Endothelial cell of umbilical vein (primary cell): ENCODE measurements around the gene DNAH11. TPM values are rescaled to one million over a fixed set of nuclear protein-coding genes. Genes with fewer than 3 reads are reported as not detected.

Experiments
- BruUV-seq: library from RNA; stranded (reverse); fragments of 400-500 nt; replicated peaks from 2 replicates; lab custom pipeline; 2021; lab: Mats Ljungman, UMichigan
- CTCF ChIA-PET: fragments of 300-600, 350-600 bp; sonication (Branson Sonifier 250); formaldehyde crosslinking; loops from one replicate; lab custom pipeline; 2021; ENCODE audit warnings: antibody characterized with exemption, inconsistent platforms; lab: Charles Lee
- POLR2A ChIA-PET: fragments of 300-600, 350-600 bp; sonication (Branson Sonifier 250); formaldehyde crosslinking; loops from one replicate; lab custom pipeline; 2021; ENCODE audit warnings: antibody characterized with exemption, inconsistent platforms; lab: Charles Lee
- DNase-seq: peaks from one replicate; pipeline ENCODE4 v3.0.0-alpha.2; 2011; ENCODE audit warnings: low read depth, low spot score
- FAIRE-seq: peaks from 2 replicates; lab custom pipeline; 2011; peaks lifted over from hg19 to GRCh38; lab: Jason Lieb, UNC
- H2AFZ ChIP-seq: 2 replicates; pipeline ENCODE4 v1.6.0; 2012; ENCODE audit warnings: low read depth, low read length, control low read depth, inconsistent platforms
- H3K27ac ChIP-seq: 2 replicates; pipeline ENCODE4 v1.5.1; 2011; ENCODE audit warnings: low read depth, mild to moderate bottlenecking, control low read depth, low read length, moderate library complexity; ENCODE audit not compliant: insufficient read depth
- H3K27me3 ChIP-seq, 2 experiments: 2 replicates each; pipeline versions ENCODE4 v1.6.0 to v1.6.1; 2011; ENCODE audit warnings: low read length in 2 of 2, mixed read lengths in 1 of 2; ENCODE audit not compliant: control insufficient read depth in 2 of 2, insufficient read depth in 2 of 2
- H3K36me3 ChIP-seq, 2 experiments: 2 replicates in 1 of 2; 3 replicates in 1 of 2; pipeline ENCODE4 v1.5.1; 2011; ENCODE audit warnings: low read length in 2 of 2, mild to moderate bottlenecking in 1 of 2, moderate library complexity in 1 of 2; ENCODE audit not compliant: control insufficient read depth in 2 of 2, insufficient read depth in 2 of 2; ENCODE audit errors: extremely low read depth in 1 of 2
- H3K4me1 ChIP-seq: 3 replicates; pipeline ENCODE4 v1.5.1; 2011; ENCODE audit warnings: mild to moderate bottlenecking, low read length; ENCODE audit not compliant: control insufficient read depth, insufficient read depth; ENCODE audit errors: extremely low read depth
- H3K4me2 ChIP-seq: 2 replicates; pipeline ENCODE4 v1.6.1; 2011; ENCODE audit warnings: low read length, control low read depth, mixed read lengths; ENCODE audit not compliant: insufficient read depth
- H3K4me3 ChIP-seq, 3 experiments: fragments of 200-600 bp in 1 of 3; sonication (generic), shearing (Covaris generic) in 1 of 3; replicated peaks in 1 of 3; 2 replicates each; pipeline ENCODE4 v1.5.1; 2011 to 2016; ENCODE audit warnings: control low read depth in 3 of 3, low read length in 3 of 3, mild to moderate bottlenecking in 2 of 3, inconsistent platforms in 1 of 3, low read depth in 1 of 3, moderate library complexity in 1 of 3; ENCODE audit not compliant: insufficient read depth in 1 of 3
- H3K79me2 ChIP-seq: 2 replicates; pipeline ENCODE4 v1.6.0; 2012; ENCODE audit warnings: low read length, inconsistent platforms; ENCODE audit not compliant: control insufficient read depth, insufficient read depth
- H3K9ac ChIP-seq: replicated peaks from 2 replicates; pipeline ENCODE3; 2011; ENCODE audit warnings: low read length, control low read depth; ENCODE audit not compliant: insufficient read depth; ENCODE audit errors: extremely low read depth
- H3K9me1 ChIP-seq: replicated peaks from 3 replicates; pipeline ENCODE4 v1.6.0; 2011; ENCODE audit warnings: mild to moderate bottlenecking, low read length; ENCODE audit not compliant: control insufficient read depth, insufficient read depth; ENCODE audit errors: extremely low read depth
- H3K9me3 ChIP-seq: replicated peaks from 2 replicates; pipeline ENCODE4 v1.5.1; 2012; ENCODE audit warnings: low read length, inconsistent platforms; ENCODE audit not compliant: control insufficient read depth, insufficient read depth
- H4K20me1 ChIP-seq: replicated peaks from 2 replicates; pipeline ENCODE3; 2011; ENCODE audit warnings: mild to moderate bottlenecking, low read length; ENCODE audit not compliant: control insufficient read depth, insufficient read depth; ENCODE audit errors: extremely low read depth
- CTCF ChIP-seq, 2 donors: IDR thresholded peaks; 1 replicate in 1 of 2; 2 replicates in 1 of 2; pipeline ENCODE4 v1.5.1; 2011; ENCODE audit warnings: low read length in 2 of 2, mild to moderate bottlenecking in 2 of 2, moderate library complexity in 2 of 2, control low read depth in 1 of 2, inconsistent platforms in 1 of 2, low read depth in 1 of 2; ENCODE audit not compliant: insufficient read depth in 1 of 2; ENCODE audit errors: extremely low read depth in 1 of 2
- EZH2 ChIP-seq: IDR thresholded peaks from 2 replicates; pipeline ENCODE4 v1.6.1; 2012; ENCODE audit warnings: borderline replicate concordance, low read depth, mild to moderate bottlenecking, moderate library complexity, low read length, inconsistent platforms; ENCODE audit not compliant: severe bottlenecking
- FOS ChIP-seq: IDR thresholded peaks from 2 replicates; pipeline ENCODE4 v1.6.1; 2011; ENCODE audit warnings: mild to moderate bottlenecking, low read length, moderate library complexity, borderline replicate concordance; ENCODE audit not compliant: insufficient read depth
- GATA2 ChIP-seq: IDR thresholded peaks from 2 replicates; pipeline ENCODE4 v1.7.0; 2011; ENCODE audit warnings: low read depth, mild to moderate bottlenecking, moderate library complexity, mixed read lengths, low read length; ENCODE audit not compliant: insufficient read length, insufficient read depth
- JUN ChIP-seq: IDR thresholded peaks from 2 replicates; pipeline ENCODE4 v1.6.1; 2011; ENCODE audit warnings: borderline replicate concordance, low read depth; ENCODE audit not compliant: insufficient read length, insufficient read depth
- MAX ChIP-seq: IDR thresholded peaks from 2 replicates; pipeline ENCODE4 v1.6.1; 2011; ENCODE audit not compliant: insufficient read depth, insufficient read length
- MYC ChIP-seq: IDR thresholded peaks from one replicate; pipeline ENCODE4 v1.6.1; 2011; ENCODE audit warnings: mild to moderate bottlenecking, low read depth, low read length
- POLR2A ChIP-seq: IDR thresholded peaks from 2 replicates; pipeline ENCODE4 v1.6.1; 2012; ENCODE audit warnings: low read depth, mild to moderate bottlenecking, control low read depth, low read length
- POLR2AphosphoS5 ChIP-seq: IDR thresholded peaks from 2 replicates; pipeline ENCODE4 v1.6.1; 2012; ENCODE audit warnings: low read depth, mild to moderate bottlenecking, control low read depth, low read length, moderate library complexity; ENCODE audit not compliant: insufficient read depth
- dilution Hi-C: fragments of 300-500 bp; cut with MboI; formaldehyde crosslinking; loops from one replicate; pipeline ENCODE4 v1.15.0; 2019; ENCODE audit warnings: low sequenced_read_pairs; ENCODE audit not compliant: extremely low pct_ligation_motif_present
- intact Hi-C: fragments of 100-400 bp; cut with micrococcal nuclease; formaldehyde crosslinking; loops from one replicate; pipeline ENCODE4 v1.10.0; 2022
- polyA plus RNA-seq, 4 experiments: library from polyadenylated mRNA; depleted of rRNA in 3 of 4; stranded (reverse) in 3 of 4; unstranded in 1 of 4; fragments of >200 nt; gene quantifications; 2 replicates each; pipeline versions ENCODE4 v1.2.1 to v1.2.3, GENCODE V29; 2011 to 2012; ENCODE audit warnings: missing spikeins in 1 of 4
- total RNA-seq: library from RNA; stranded (reverse); gene quantifications from 2 replicates; pipeline ENCODE4 v1.2.3, GENCODE V29; 2021

Gene DNAH11
- total and polyA plus RNA-seq, 2 donors (not counting 3 experiments of a cell fraction or from before 2014, with no cell fraction given): 0.69 to 0.91 TPM

GRCh38 chr7:21524680-21525079 lies 18.2 kb upstream of the DNAH11 start:
- no peak overlapping the region for H3K4me2 ChIP-seq
- TF ChIP-seq POLR2A: no peak
- TF ChIP-seq CTCF (IDR thresholded peaks at IDR 0.05; ENCODE audit: extremely low read depth in 1 of 2, insufficient read depth in 1 of 2, low read depth in 1 of 2, low read length in 2 of 2): no peak
- no peak for TF ChIP-seq FOS
- TF ChIP-seq JUN: no peak
- no peak for TF ChIP-seq MYC
- no peak for TF ChIP-seq GATA2
- no peak for TF ChIP-seq MAX
- TF ChIP-seq EZH2: no peak
- TF ChIP-seq POLR2AphosphoS5: no peak
- no peak overlapping the region for H2AFZ ChIP-seq
- ChIA-PET POLR2A (no interaction called here), CTCF (interaction anchor here (1.0 to 1.2 kb wide), 3 partner anchors 27 to 558 kb away, joined by 3 to 5 read pairs (median 3); no protein-coding TSS in a partner anchor)
- peaks cover 0 to 5% of the 10 kb centered on the region in 2 experiments for H3K27me3 ChIP-seq
- H3K79me2 ChIP-seq: no peaks in the 10 kb centered on the region
- H3K36me3 ChIP-seq: no peaks in the 10 kb centered on the region
- dilution Hi-C loops (no loop called here), intact Hi-C loops (loop anchor here (5.0 kb wide), 1 partner anchor 558 kb away; no protein-coding TSS in a partner anchor)
- no peaks in the 10 kb centered on the region for H3K4me1 ChIP-seq
- DNase-seq: no peak
- no peak overlapping the region for H3K4me3 ChIP-seq
- FAIRE-seq: no peak
- BruUV-seq: no TSS peak
- no peak overlapping the region for H3K9ac ChIP-seq
- no peaks in the 10 kb centered on the region for H3K9me1 ChIP-seq
- no peaks in the 10 kb centered on the region for H4K20me1 ChIP-seq
- no peaks in the 10 kb centered on the region for H3K9me3 ChIP-seq
- H3K27ac ChIP-seq: no peak overlapping the region
